Activated CD8-positive, alpha-beta memory T cell treated with anti-CD3 and anti-CD28 coated beads for 4 hours (primary cell): ENCODE results near the gene LATS1.
"Not testable (repeated sequence)": the region's sequence is repeated elsewhere in the genome, so short reads cannot be mapped to it uniquely, and the experiment has no call there.

ENCODE experiments used
- DNase-seq, 2 donors: peaks; one replicate each; pipeline ENCODE4 v3.0.0-alpha.2; 2020; ENCODE audit warnings: low read depth in 2 of 2

The LATS1 gene

GRCh38 chr6:149728499-149729234 lies 10.8 kb upstream of the LATS1 start:
- no peak for DNase-seq

GRCh38 chr6:149727793-149728498 lies 10.0 kb upstream of the LATS1 start:
- no peak for DNase-seq

GRCh38 chr6:149725785-149726184 lies 7.9 kb upstream of the LATS1 start:
- no peak for DNase-seq

GRCh38 chr6:149723771-149724417 lies 6.0 kb upstream of the LATS1 start:
- DNase-seq, result peak in 1 of 2 donors; percentile 14

- no peak for DNase-seq
Measured at GRCh38 chr6:149723262-149723661, 5.4 kb upstream of the LATS1 start.

DNA sequence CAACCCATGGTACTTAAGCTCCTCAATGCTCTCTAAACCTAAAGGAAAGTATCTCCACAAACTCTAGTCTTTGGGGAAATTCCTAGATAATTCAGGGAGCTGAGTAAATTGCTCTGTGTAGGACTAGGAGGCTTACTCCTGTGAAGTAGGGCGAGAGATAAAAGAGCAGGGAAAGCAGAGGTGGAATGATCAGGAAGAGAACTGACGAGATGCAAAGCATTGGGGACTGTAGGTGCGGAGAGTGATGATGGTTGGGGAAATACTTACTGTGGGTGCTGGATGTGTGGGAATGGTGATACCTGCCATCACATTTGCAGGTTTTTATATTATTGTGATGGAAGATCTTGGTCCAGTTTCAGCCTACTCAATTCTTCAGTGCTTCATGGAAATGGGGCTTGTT lies 1.6 kb upstream of the LATS1 start:
- no peak for DNase-seq

- DNase-seq, result no peak
Measured at GRCh38 chr6:149717255-149717587, 680 bp downstream of the LATS1 start.

- no peak for DNase-seq
Measured at GRCh38 chr6:149716181-149716963, 1.5 kb downstream of the LATS1 start.

- no peak for DNase-seq
Measured at GRCh38 chr6:149714442-149714841, 3.5 kb downstream of the LATS1 start.

DNA sequence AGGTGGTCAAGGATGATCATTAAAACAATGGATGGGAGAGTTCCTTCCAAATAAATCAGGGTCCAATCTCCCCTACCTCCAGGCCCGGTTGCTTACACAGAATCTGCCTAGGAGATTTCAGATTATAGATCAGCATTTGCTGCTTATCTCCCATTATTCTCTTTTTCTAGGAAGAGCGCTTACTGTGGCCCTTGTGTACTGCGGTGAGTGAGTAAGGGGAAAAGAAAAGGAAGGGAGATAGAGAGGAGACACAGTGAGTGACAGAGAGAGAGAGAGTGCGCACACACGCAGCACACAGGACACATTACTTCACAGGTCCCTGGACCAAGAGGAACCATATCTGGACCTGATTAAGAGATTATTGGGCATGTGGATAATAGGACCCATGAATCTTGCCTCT lies 6.2 kb downstream of the LATS1 start:
- no peak for DNase-seq

DNA sequence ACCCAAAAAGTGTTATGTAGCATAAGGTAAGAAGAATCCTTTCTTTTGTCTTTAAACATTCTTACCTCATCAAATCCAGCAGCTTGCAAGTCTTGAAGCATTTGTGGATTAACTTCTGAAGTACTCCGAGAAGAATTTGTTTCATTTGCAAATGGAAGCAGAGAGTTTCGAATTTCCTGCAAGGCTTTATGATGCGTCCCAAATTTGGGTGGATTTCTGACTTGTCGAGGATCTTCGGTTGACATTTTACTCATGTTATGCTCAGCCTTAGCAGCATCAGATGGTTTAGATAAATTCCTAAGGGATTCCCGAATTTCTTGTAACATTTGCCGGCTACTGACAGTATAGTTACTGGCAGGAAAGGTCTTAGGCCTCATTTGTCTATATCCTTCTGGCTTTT lies 16.2 kb downstream of the LATS1 start:
- no peak for DNase-seq

GRCh38 chr6:149699150-149699549 lies 18.8 kb downstream of the LATS1 start:
- no peak for DNase-seq

DNA sequence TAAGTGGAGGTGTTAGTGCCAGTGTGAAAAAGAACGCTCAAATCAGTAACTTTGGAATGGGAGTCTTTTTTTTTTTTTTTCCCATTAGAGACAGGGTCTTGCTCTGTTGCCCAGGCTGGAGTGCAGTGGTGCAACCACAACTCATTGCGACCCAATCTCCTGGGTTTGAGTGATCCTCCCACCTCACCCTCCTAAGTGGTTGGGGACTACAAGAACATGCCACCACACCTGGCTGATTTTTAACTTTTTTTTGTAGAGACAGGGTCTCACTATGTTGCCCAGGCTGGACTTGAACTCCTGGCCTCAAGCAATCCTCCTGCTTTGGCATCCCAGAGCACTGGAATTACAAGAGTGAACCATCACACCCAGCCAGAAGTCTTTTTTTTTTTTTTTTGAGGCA lies 19.7 kb downstream of the LATS1 start:
- no peak for DNase-seq

DNA sequence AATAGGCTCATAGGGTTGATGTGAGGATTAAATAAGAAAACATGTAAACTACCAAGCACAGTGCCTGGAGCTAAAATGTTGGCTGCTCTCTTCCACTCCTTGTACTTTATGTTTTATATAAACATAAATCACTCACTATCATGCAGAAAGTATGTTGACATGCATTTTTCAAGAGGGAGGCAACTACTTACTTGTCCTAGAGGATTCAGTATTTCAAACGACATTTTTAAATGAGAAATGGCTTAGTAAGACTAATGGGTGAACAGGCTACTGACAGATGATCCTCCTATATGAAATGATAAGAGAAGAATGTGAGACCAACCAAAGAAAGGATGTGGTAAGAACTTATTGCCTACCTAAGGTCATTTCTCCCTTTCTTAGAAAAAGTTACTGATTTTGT lies 21.0 kb downstream of the LATS1 start:
- no peak for DNase-seq

DNA sequence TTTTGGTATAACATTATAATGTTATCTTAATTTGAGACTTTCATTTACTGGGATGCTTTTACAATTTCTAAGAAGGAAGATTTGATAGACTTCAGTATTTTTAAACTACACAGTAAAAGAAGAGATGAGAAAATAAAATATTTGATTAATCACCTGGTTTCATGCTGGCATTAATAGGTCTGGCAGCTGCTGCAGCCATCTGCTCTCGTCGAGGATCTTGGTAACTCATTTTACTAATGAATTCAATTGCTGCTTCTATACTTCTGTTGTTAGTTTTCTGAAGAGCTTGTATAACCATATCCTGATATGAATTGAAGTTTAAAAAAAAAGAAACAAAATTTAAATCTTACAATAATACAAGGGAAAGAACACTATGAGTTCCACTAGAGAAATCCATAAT lies 23.0 kb downstream of the LATS1 start:
- no peak for DNase-seq

DNA sequence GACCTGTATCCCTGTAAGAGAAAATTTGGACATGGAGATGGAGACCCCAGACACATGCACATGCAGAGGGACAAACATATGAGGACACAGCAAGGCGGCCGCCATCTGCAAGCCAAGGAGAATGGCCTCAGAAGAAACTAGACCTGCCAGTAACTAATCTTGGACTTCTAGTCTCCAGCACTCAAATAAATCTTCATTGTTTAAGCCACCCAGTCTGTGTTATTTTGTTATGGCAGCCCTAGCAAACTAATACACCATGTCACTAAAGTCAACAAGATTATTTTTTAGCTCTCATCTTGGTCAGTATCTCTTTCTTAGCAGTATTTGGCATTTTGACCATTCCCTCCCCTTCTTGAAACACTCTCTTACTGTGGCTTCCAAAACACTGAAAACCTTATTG lies 26.7 kb downstream of the LATS1 start:
- no peak for DNase-seq

DNA sequence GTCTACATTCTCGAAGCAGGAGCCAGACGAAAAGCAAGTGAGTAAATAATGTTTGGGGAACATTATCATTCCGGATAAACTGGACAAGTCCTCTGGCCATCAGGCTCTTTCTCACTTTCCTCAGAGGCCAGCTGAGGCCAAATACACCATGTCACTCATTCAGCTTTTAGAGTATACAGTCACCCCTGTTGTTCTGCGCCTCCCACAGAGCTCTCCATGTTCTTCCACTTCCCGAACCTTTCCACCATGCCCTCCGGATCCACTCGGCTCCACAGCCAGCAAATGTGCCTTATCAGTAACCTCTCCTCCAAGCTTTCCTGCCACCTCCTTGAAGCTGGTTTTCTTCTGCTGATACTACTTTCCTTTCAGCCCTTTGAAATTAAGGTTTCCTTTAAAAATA lies 31.7 kb downstream of the LATS1 start:
- DNase-seq, result no peak

DNA sequence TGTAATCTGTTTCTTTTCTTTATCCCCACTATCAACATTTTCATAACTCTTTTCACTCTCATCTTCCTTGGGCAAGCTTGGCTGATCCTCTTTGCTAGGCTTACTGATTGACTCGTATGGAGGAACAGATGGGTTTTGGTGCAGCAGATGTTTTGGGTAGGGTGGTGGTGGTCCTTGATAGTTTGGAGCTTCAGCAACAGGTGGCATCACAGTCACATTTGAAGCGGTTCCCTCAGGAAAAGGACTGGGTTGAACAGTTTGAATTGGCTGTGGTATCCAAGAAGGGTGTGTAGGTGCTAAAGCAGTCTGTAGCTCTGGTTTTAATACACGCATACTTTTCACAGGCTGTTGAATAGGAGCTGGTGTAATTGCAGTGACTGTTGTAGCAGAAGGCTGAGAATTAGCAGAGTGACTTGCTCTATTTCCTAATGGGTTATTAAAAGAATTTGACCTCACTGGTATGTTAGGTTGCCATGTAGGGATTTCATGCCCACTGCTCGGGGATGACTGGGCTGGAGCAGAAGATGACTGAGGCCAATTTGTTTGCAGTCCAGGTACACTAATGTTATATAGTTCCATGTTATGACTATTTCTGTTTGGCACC lies 34.5 kb downstream of the LATS1 start:
- DNase-seq, result no peak

DNA sequence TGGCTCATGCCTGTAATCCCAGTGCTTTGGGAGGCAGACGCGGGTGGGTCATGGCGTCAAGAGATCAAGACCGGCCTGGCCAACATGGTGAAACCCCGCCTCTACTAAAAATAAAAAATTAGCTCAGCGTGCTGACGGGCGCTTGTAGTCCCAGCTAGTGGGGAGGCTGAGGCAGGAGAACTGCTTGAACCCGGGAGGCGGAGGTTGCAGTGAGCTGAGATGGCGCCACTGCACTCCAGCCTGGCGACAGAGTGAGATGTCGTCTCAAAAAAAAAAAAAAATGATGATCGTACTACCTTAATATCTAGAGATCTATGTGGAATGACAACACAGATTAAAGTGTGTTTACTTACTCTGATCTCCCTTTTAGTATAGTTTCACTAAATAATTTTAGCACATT lies 36.1 kb downstream of the LATS1 start:
- DNase-seq, result not testable (repeated sequence)

- no peak for DNase-seq
Measured at GRCh38 chr6:149681209-149681608, 36.7 kb downstream of the LATS1 start.

GRCh38 chr6:149680503-149680902 lies 37.4 kb downstream of the LATS1 start:
- no peak for DNase-seq

DNA sequence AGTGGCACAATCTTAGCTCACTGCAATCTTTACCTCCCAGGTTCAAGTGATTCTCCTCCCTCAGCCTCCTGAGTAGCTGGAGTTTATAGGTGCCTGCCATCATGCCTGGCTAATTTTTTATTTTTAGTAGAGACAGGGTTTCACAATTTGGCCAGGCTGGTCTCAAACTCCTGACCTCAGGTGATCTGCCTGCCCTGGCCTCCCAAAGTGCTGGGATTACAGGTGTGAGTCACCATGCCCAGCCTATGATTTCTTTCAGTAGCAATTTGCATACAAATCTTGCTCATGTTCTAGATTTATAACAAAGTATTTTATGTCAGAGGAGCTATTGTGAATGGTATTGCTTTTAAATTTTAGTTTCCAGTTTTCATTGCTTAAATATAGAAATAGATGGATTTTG lies 45.6 kb downstream of the LATS1 start:
- DNase-seq, result not testable (repeated sequence)
